IPS-15b (cell line): ENCODE data around the gene ST6GAL1.

ENCODE experiments used
- H3K27me3 ChIP-seq: one replicate; pipeline ENCODE4 v1.6.1; 2013; ENCODE audit warnings: low read length; ENCODE audit not compliant: control insufficient read depth, insufficient read depth
- H3K36me3 ChIP-seq: one replicate; pipeline ENCODE4 v1.6.1; 2013; ENCODE audit warnings: low read length; ENCODE audit not compliant: control insufficient read depth, insufficient read depth
- H3K4me1 ChIP-seq: one replicate; pipeline ENCODE4 v1.6.1; 2013; ENCODE audit warnings: mild to moderate bottlenecking, low read length; ENCODE audit not compliant: control insufficient read depth, insufficient read depth
- H3K4me3 ChIP-seq: one replicate; pipeline ENCODE4 v1.5.1; 2013; ENCODE audit warnings: low read depth, low read length
- H3K9ac ChIP-seq: one replicate; pipeline ENCODE4 v1.6.1; 2013; ENCODE audit warnings: low read depth, mild to moderate bottlenecking, low read length
- H3K9me3 ChIP-seq: one replicate; pipeline ENCODE4 v1.6.1; 2013; ENCODE audit warnings: mild to moderate bottlenecking, low read length; ENCODE audit not compliant: control insufficient read depth, insufficient read depth

Gene ST6GAL1

GRCh38 chr3:187072511-187072910 lies 142.2 kb downstream of the ST6GAL1 start:
- H3K4me3 ChIP-seq: no peak overlapping the region
- H3K27me3 ChIP-seq: no peaks in the 10 kb centered on the region
- H3K9me3 ChIP-seq: no peaks in the 10 kb centered on the region
- H3K36me3 ChIP-seq: peaks cover 35% of the 10 kb centered on the region
- no peak overlapping the region for H3K9ac ChIP-seq
- peaks cover 8% of the 10 kb centered on the region for H3K4me1 ChIP-seq

- Histone ChIP-seq H3K9me3 (no peaks in the 10 kb centered on the region), H3K36me3 (peaks cover 35% of the 10 kb centered on the region), H3K4me3 (no peak overlapping the region), H3K9ac (no peak overlapping the region), H3K4me1 (peaks cover 8% of the 10 kb centered on the region), H3K27me3 (no peaks in the 10 kb centered on the region)
Observed at GRCh38 chr3:187073581-187074098, 143.3 kb downstream of the ST6GAL1 start.

DNA sequence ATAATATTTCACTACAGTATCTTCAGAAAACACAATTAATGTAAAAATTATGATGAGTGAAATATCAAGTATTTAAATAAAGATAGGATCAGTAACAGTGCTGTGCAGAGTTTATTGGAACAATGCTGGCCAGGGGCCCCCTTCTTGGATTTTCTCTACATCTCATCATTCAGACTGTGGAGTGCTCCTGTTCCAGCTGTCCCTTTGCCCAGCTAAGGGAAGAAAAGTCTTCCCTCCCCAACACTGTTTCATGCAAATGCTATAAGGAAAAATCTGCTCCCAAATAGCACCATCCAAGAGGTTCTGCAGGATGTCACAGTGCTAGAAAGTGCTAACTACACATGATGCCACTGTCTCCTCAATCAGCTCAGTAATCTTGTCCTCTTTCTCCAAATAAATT lies 144.5 kb downstream of the ST6GAL1 start:
- Histone ChIP-seq H3K9ac (no peak overlapping the region), H3K4me1 (peaks cover 8% of the 10 kb centered on the region), H3K36me3 (peaks cover 35% of the 10 kb centered on the region), H3K27me3 (no peaks in the 10 kb centered on the region), H3K9me3 (no peaks in the 10 kb centered on the region), H3K4me3 (no peak overlapping the region)

GRCh38 chr3:187076297-187076696 lies 146.0 kb downstream of the ST6GAL1 start:
- H3K4me1 ChIP-seq: peaks cover 8% of the 10 kb centered on the region
- H3K27me3 ChIP-seq: no peaks in the 10 kb centered on the region
- H3K4me3 ChIP-seq: no peak overlapping the region
- H3K36me3 ChIP-seq: peaks cover 33% of the 10 kb centered on the region
- H3K9ac ChIP-seq: no peak overlapping the region
- no peaks in the 10 kb centered on the region for H3K9me3 ChIP-seq

- no peaks in the 10 kb centered on the region for H3K27me3 ChIP-seq
- peaks cover 5% of the 10 kb centered on the region for H3K4me1 ChIP-seq
- no peak overlapping the region for H3K4me3 ChIP-seq
- H3K9ac ChIP-seq: no peak overlapping the region
- no peaks in the 10 kb centered on the region for H3K9me3 ChIP-seq
- H3K36me3 ChIP-seq: peaks cover 33% of the 10 kb centered on the region
Observed at GRCh38 chr3:187077085-187077484, 146.8 kb downstream of the ST6GAL1 start.

- peaks cover 32% of the 10 kb centered on the region for H3K36me3 ChIP-seq
- no peak overlapping the region for H3K4me3 ChIP-seq
- H3K27me3 ChIP-seq: no peaks in the 10 kb centered on the region
- H3K9me3 ChIP-seq: no peaks in the 10 kb centered on the region
- peaks cover under 1% of the 10 kb centered on the region for H3K4me1 ChIP-seq
- H3K9ac ChIP-seq: no peak overlapping the region
Observed at GRCh38 chr3:187077537-187077936, 147.2 kb downstream of the ST6GAL1 start.

DNA sequence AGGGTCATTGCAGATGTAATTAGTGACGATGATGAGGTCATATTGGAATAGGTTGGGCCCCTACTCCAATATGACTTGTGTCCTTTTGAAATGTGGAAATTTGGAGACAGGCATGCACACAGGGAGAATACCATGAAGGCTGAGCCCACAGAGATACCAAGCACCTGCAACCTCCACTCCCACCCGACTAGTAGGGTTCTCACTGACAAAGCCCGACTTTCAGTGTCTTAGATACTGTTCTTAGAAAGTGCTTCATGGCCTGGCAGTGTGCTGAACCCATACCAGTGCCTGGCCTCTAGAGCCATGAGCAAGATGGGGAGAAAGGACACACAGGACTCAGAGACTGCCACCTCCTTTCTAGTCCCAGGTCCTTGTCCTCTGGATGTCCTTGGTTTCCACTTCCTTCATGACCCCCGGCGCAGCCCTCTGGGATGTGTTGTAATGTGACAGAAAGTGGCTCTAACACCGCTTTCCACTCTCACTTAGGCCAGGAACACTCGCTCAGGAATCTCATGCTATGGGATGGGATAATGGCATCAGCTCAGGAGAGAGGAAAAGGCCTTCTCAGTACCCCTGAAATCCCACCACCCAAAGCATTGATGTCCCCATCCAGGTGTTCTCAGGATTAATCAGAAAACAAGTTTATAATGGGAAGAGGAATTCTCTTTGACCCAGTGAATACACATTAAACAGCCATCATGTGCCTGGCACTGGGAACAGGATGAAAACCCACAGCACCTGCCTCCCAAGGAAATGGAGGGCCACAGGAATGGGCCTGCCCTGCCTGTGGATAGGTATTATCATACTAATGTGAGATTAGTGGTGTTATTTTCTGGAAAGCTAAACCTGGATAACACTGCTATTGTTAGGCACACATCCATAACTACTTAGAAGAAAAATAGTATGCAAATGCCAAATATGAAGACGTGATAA lies 149.0 kb downstream of the ST6GAL1 start:
- Histone ChIP-seq H3K9ac (no peak overlapping the region), H3K4me1 (no peaks in the 10 kb centered on the region), H3K9me3 (no peaks in the 10 kb centered on the region), H3K4me3 (no peak overlapping the region), H3K36me3 (peaks cover 19% of the 10 kb centered on the region), H3K27me3 (no peaks in the 10 kb centered on the region)

- no peak overlapping the region for H3K9ac ChIP-seq
- H3K4me1 ChIP-seq: peaks cover 2% of the 10 kb centered on the region
- no peaks in the 10 kb centered on the region for H3K27me3 ChIP-seq
- H3K4me3 ChIP-seq: no peak overlapping the region
- peaks cover 6% of the 10 kb centered on the region for H3K36me3 ChIP-seq
- no peaks in the 10 kb centered on the region for H3K9me3 ChIP-seq
Observed at GRCh38 chr3:187080799-187081450, 150.6 kb downstream of the ST6GAL1 start.

DNA sequence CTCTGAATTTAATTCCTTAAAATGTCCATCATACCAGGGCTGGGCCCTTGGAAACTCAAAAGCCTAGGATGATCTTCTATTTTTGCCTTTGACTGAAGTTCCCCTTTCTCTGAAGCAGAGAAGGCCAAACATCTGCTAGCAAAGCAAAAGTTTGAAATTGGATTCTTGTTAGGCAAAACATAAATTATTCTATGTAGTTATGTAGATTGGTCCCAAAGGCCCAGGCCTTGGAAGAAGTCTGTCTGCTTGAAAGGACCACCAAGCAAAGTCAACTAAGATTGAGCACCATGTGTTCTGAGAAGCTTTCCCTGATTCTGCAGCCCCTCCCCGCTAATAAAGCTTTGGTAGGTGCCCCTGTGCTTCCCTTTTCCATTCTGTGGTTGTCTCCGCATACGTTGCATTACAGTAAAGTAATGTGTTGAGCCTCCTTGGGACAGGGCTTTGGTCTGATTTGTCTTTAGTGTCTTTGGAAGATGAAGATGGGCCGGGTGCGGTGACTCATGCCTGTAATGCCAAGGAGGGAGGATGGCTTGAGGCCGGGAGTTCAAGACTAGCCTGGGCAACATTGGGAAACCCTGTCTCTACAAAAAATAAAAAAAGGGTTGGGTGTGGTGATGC lies 152.5 kb downstream of the ST6GAL1 start:
- H3K9me3 ChIP-seq: no peaks in the 10 kb centered on the region
- no peaks in the 10 kb centered on the region for H3K36me3 ChIP-seq
- no peak overlapping the region for H3K4me3 ChIP-seq
- H3K9ac ChIP-seq: no peak overlapping the region
- peaks cover 2% of the 10 kb centered on the region for H3K4me1 ChIP-seq
- H3K27me3 ChIP-seq: no peaks in the 10 kb centered on the region

- H3K27me3 ChIP-seq: no peaks in the 10 kb centered on the region
Observed at GRCh38 chr3:187084126-187084525, 153.8 kb downstream of the ST6GAL1 start.

DNA sequence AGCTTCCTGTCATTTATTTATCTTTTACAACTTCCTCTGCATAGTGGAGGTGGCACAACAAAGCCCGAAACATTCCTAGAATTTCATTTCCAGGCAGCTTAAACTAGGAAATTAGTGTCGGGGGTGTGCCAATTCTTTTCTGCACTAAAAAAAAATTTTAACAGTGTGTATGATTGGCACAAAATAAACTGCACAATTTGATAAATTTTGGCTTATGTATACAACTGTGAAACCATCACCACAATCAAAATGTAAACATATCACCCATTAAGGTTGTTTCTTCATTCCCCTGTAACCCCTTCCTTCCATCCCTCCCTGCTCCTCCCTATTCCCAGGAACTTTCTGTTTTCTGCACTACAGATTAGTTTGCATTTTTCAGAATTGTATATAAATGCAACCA lies 154.3 kb downstream of the ST6GAL1 start:
- H3K27me3 ChIP-seq: no peaks in the 10 kb centered on the region
- no peaks in the 10 kb centered on the region for H3K9me3 ChIP-seq
- H3K4me3 ChIP-seq: no peak overlapping the region
- H3K36me3 ChIP-seq: no peaks in the 10 kb centered on the region
- peaks cover 2% of the 10 kb centered on the region for H3K4me1 ChIP-seq
- no peak overlapping the region for H3K9ac ChIP-seq

More at GRCh38 chr3:187084126-187084525, 153.8 kb downstream of the ST6GAL1 start:
- Histone ChIP-seq H3K9ac (no peak overlapping the region), H3K36me3 (no peaks in the 10 kb centered on the region), H3K4me3 (no peak overlapping the region), H3K9me3 (no peaks in the 10 kb centered on the region), H3K4me1 (peaks cover 2% of the 10 kb centered on the region)
